ENCODE data around the gene CFAP97D2.

- TF ChIP-seq CTCF (IDR thresholded peaks at IDR 0.05) (no peak), POLR2A (IDR thresholded peaks at IDR 0.05) (no peak)
These were observed 14.2 kb upstream of the CFAP97D2 start for GRCh38 chr13:114164681-114165429.

Data from right lobe of liver (tissue), 4 donors.